GM12892 (cell line): Measurements from ENCODE around the gene PPA1.

Source experiments
- POLR2A ChIP-seq: IDR thresholded peaks from 2 replicates; pipeline ENCODE4 v1.6.1; 2011; ENCODE audit warnings: low read depth, low read length, control low read depth
- TAF1 ChIP-seq: IDR thresholded peaks from 2 replicates; pipeline ENCODE4 v1.6.1; 2011; ENCODE audit warnings: low read depth, mild to moderate bottlenecking, control low read depth, low read length, borderline replicate concordance

GRCh38 chr10:70191161-70191971 lies 41.9 kb downstream of the PPA1 start:
- TF ChIP-seq POLR2A (no peak), TAF1 (no peak)
